Esophagus squamous epithelium (tissue), 4 donors: ENCODE measurements around the gene TEX261.

Experiments used
- CTCF ChIP-seq, 6 experiments: fragments of 450-650 bp in 4 of 6; fragments of 200-600 bp in 2 of 6; sonication (generic) in 2 of 6; IDR thresholded peaks; one replicate each; pipeline ENCODE4 v1.5.1; 2016 to 2019; ENCODE audit warnings: antibody characterized with exemption in 6 of 6, mild to moderate bottlenecking in 4 of 6, moderate library complexity in 4 of 6
- POLR2A ChIP-seq, 4 donors: fragments of 450-650 bp; IDR thresholded peaks; one replicate each; pipeline ENCODE4 v1.6.1; 2017; ENCODE audit warnings: antibody characterized with exemption in 4 of 4, mild to moderate bottlenecking in 4 of 4, moderate library complexity in 3 of 4

DNA sequence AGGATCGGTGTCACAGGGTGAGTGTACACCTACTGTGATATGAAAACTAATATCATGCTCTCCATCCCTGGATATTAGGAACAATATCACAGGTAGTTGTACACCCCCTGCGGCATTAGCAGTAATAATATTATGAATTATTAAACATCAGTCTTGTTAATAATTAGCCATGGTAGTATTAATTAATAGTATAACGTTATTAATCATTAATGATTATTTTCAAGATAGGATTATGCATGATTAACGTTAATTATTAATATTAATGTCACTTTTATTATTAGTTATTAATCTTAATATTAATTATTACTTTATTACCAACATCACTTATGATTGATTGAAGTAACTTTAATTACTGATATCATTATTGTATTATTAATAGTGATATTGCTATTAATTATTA is 47.6 kb upstream of the TEX261 start:
- TF ChIP-seq CTCF (IDR thresholded peaks at IDR 0.05) (no peak), POLR2A (IDR thresholded peaks at IDR 0.05) (no peak)
